Measurements from ENCODE around the gene VPS72.

VPS72 gene

GRCh38 chr1:151222130-151222529 lies 32.1 kb upstream of the VPS72 start:
- H3K9ac ChIP-seq (ENCODE audit: low read depth, low read length, poor library complexity): no peak overlapping the region
- H3K4ac ChIP-seq (ENCODE audit: low read length): no peak overlapping the region
- no CpG with 5 or more reads among the region's 4 CpGs for WGBS, 2 donors (ENCODE audit: extremely low coverage in 2 of 2, insufficient read length in 2 of 2, insufficient replicate concordance in 1 of 2)
- H3K23ac ChIP-seq (ENCODE audit: low read depth, low read length, poor library complexity): no peak overlapping the region
- no peak overlapping the region for H4K8ac ChIP-seq (ENCODE audit: low read depth, low read length)
- peaks cover 0 to 4% of the 10 kb centered on the region in 2 donors for H3K4me1 ChIP-seq (ENCODE audit: control insufficient read depth in 2 of 2, insufficient read depth in 1 of 2, low read depth in 1 of 2, low read length in 2 of 2)
- H2BK5ac ChIP-seq (ENCODE audit: low read length): no peak overlapping the region
- no peak overlapping the region for H4K91ac ChIP-seq (ENCODE audit: low read depth, low read length, poor library complexity)
- H3K14ac ChIP-seq (ENCODE audit: low read length): no peak overlapping the region
- no peaks in the 10 kb centered on the region for H3K9me3 ChIP-seq (replicated peaks in 1 of 2; ENCODE audit: control insufficient read depth in 2 of 2, insufficient read depth in 1 of 2, low read depth in 1 of 2, low read length in 2 of 2)
- H3K79me1 ChIP-seq (ENCODE audit: low read depth, low read length): peaks cover 2% of the 10 kb centered on the region
- H2BK120ac ChIP-seq (ENCODE audit: low read depth, low read length): no peak overlapping the region
- H3K4me3 ChIP-seq (ENCODE audit: low read length in 2 of 2): no peak overlapping the region
- H3K18ac ChIP-seq (ENCODE audit: low read length): no peak overlapping the region
- no peak for DNase-seq (ENCODE audit: low spot score)
- no peak overlapping the region for H2BK12ac ChIP-seq (ENCODE audit: low read length)
- H2AFZ ChIP-seq (ENCODE audit: low read length): no peak overlapping the region
- H3K27me3 ChIP-seq (ENCODE audit: control insufficient read depth in 3 of 3, insufficient read depth in 3 of 3, low read depth in 1 of 3, low read length in 3 of 3): no peaks in the 10 kb centered on the region
- H2BK15ac ChIP-seq (ENCODE audit: low read length): no peak overlapping the region
- no peak overlapping the region for H2AK5ac ChIP-seq (ENCODE audit: low read depth, low read length)
- H3K27ac ChIP-seq (replicated peaks; ENCODE audit: low read length): no peak overlapping the region
- peaks cover 2 to 76% of the 10 kb centered on the region in 2 donors for H3K36me3 ChIP-seq (replicated peaks in 1 of 2; ENCODE audit: control insufficient read depth in 2 of 2, insufficient read depth in 2 of 2, low read length in 2 of 2)
- no peak overlapping the region for H3K4me2 ChIP-seq (ENCODE audit: insufficient read depth, low read length, poor library complexity, severe bottlenecking)

GRCh38 chr1:151221616-151222015 lies 31.6 kb upstream of the VPS72 start:
- Histone ChIP-seq H3K4me2 (ENCODE audit: insufficient read depth, low read length, poor library complexity, severe bottlenecking) (no peak overlapping the region), H3K79me1 (ENCODE audit: low read depth, low read length) (peaks cover 2% of the 10 kb centered on the region), H3K23ac (ENCODE audit: low read depth, low read length, poor library complexity) (no peak overlapping the region), H2BK12ac (ENCODE audit: low read length) (no peak overlapping the region), H2BK120ac (ENCODE audit: low read depth, low read length) (no peak overlapping the region), H3K9ac (ENCODE audit: low read depth, low read length, poor library complexity) (no peak overlapping the region), H3K4me1 (ENCODE audit: control insufficient read depth in 2 of 2, insufficient read depth in 1 of 2, low read depth in 1 of 2, low read length in 2 of 2) (peaks cover 0 to 4% of the 10 kb centered on the region in 2 donors), H3K9me3 (replicated peaks in 1 of 2; ENCODE audit: control insufficient read depth in 2 of 2, insufficient read depth in 1 of 2, low read depth in 1 of 2, low read length in 2 of 2) (no peaks in the 10 kb centered on the region), H4K8ac (ENCODE audit: low read depth, low read length) (no peak overlapping the region), H2AK5ac (ENCODE audit: low read depth, low read length) (no peak overlapping the region), H3K14ac (ENCODE audit: low read length) (no peak overlapping the region), H2AFZ (ENCODE audit: low read length) (no peak overlapping the region), H3K18ac (ENCODE audit: low read length) (no peak overlapping the region), H3K36me3 (replicated peaks in 1 of 2; ENCODE audit: control insufficient read depth in 2 of 2, insufficient read depth in 2 of 2, low read length in 2 of 2) (peaks cover 2 to 73% of the 10 kb centered on the region in 2 donors), H2BK15ac (ENCODE audit: low read length) (no peak overlapping the region), H3K4me3 (ENCODE audit: low read length in 2 of 2) (no peak overlapping the region), H3K27ac (replicated peaks; ENCODE audit: low read length) (no peak overlapping the region), H2BK5ac (ENCODE audit: low read length) (no peak overlapping the region), H3K4ac (ENCODE audit: low read length) (no peak overlapping the region), H4K91ac (ENCODE audit: low read depth, low read length, poor library complexity) (no peak overlapping the region), H3K27me3 (ENCODE audit: control insufficient read depth in 3 of 3, insufficient read depth in 3 of 3, low read depth in 1 of 3, low read length in 3 of 3) (no peaks in the 10 kb centered on the region)
- DNase-seq (ENCODE audit: low spot score): no peak
- no CpG with 5 or more reads among the region's 1 CpG for WGBS, 2 donors (ENCODE audit: extremely low coverage in 2 of 2, insufficient read length in 2 of 2, insufficient replicate concordance in 1 of 2)

GRCh38 chr1:151213560-151213959 lies 23.6 kb upstream of the VPS72 start:
- H2BK15ac ChIP-seq (ENCODE audit: low read length): no peak overlapping the region
- no peak overlapping the region for H2BK5ac ChIP-seq (ENCODE audit: low read length)
- H4K91ac ChIP-seq (ENCODE audit: low read depth, low read length, poor library complexity): no peak overlapping the region
- no peak overlapping the region for H2BK120ac ChIP-seq (ENCODE audit: low read depth, low read length)
- H2AFZ ChIP-seq (ENCODE audit: low read length): no peak overlapping the region
- no peak overlapping the region for H3K4me3 ChIP-seq (ENCODE audit: low read length in 2 of 2)
- no peak overlapping the region for H3K4ac ChIP-seq (ENCODE audit: low read length)
- peaks cover 6% of the 10 kb centered on the region for H3K79me1 ChIP-seq (ENCODE audit: low read depth, low read length)
- H3K4me2 ChIP-seq (ENCODE audit: insufficient read depth, low read length, poor library complexity, severe bottlenecking): no peak overlapping the region
- no peak overlapping the region for H3K18ac ChIP-seq (ENCODE audit: low read length)
- H3K9ac ChIP-seq (ENCODE audit: low read depth, low read length, poor library complexity): no peak overlapping the region
- H3K36me3 ChIP-seq (replicated peaks in 1 of 2; ENCODE audit: control insufficient read depth in 2 of 2, insufficient read depth in 2 of 2, low read length in 2 of 2): peaks cover 10 to 77% of the 10 kb centered on the region in 2 donors
- 100% methylated on average over 1 of the region's 2 CpGs; no CpG with 5 or more reads in 1 of the 2 donors for WGBS, 2 donors (ENCODE audit: extremely low coverage in 2 of 2, insufficient read length in 2 of 2, insufficient replicate concordance in 1 of 2)
- H2AK5ac ChIP-seq (ENCODE audit: low read depth, low read length): no peak overlapping the region
- H3K14ac ChIP-seq (ENCODE audit: low read length): no peak overlapping the region
- H3K27ac ChIP-seq (replicated peaks; ENCODE audit: low read length): no peak overlapping the region
- H3K4me1 ChIP-seq (ENCODE audit: control insufficient read depth in 2 of 2, insufficient read depth in 1 of 2, low read depth in 1 of 2, low read length in 2 of 2): no peaks in the 10 kb centered on the region
- no peaks in the 10 kb centered on the region for H3K27me3 ChIP-seq (ENCODE audit: control insufficient read depth in 3 of 3, insufficient read depth in 3 of 3, low read depth in 1 of 3, low read length in 3 of 3)
- no peak overlapping the region for H3K23ac ChIP-seq (ENCODE audit: low read depth, low read length, poor library complexity)
- DNase-seq (ENCODE audit: low spot score): no peak
- no peak overlapping the region for H4K8ac ChIP-seq (ENCODE audit: low read depth, low read length)
- no peaks in the 10 kb centered on the region for H3K9me3 ChIP-seq (replicated peaks in 1 of 2; ENCODE audit: control insufficient read depth in 2 of 2, insufficient read depth in 1 of 2, low read depth in 1 of 2, low read length in 2 of 2)
- no peak overlapping the region for H2BK12ac ChIP-seq (ENCODE audit: low read length)

GRCh38 chr1:151211972-151212705 lies 22.1 kb upstream of the VPS72 start:
- no peak overlapping the region for H3K14ac ChIP-seq (ENCODE audit: low read length)
- H3K27ac ChIP-seq (replicated peaks; ENCODE audit: low read length): no peak overlapping the region
- no peaks in the 10 kb centered on the region for H3K27me3 ChIP-seq (ENCODE audit: control insufficient read depth in 3 of 3, insufficient read depth in 3 of 3, low read depth in 1 of 3, low read length in 3 of 3)
- H2BK120ac ChIP-seq (ENCODE audit: low read depth, low read length): no peak overlapping the region
- H4K8ac ChIP-seq (ENCODE audit: low read depth, low read length): no peak overlapping the region
- no peak overlapping the region for H2BK15ac ChIP-seq (ENCODE audit: low read length)
- peaks cover 14 to 77% of the 10 kb centered on the region in 2 donors for H3K36me3 ChIP-seq (replicated peaks in 1 of 2; ENCODE audit: control insufficient read depth in 2 of 2, insufficient read depth in 2 of 2, low read length in 2 of 2)
- no peaks in the 10 kb centered on the region for H3K9me3 ChIP-seq (replicated peaks in 1 of 2; ENCODE audit: control insufficient read depth in 2 of 2, insufficient read depth in 1 of 2, low read depth in 1 of 2, low read length in 2 of 2)
- H3K79me1 ChIP-seq (ENCODE audit: low read depth, low read length): peaks cover 6% of the 10 kb centered on the region
- no peak overlapping the region for H2BK5ac ChIP-seq (ENCODE audit: low read length)
- no peak overlapping the region for H3K18ac ChIP-seq (ENCODE audit: low read length)
- DNase-seq (ENCODE audit: low spot score): no peak
- no peak overlapping the region for H2BK12ac ChIP-seq (ENCODE audit: low read length)
- no peak overlapping the region for H2AFZ ChIP-seq (ENCODE audit: low read length)
- no peak overlapping the region for H3K23ac ChIP-seq (ENCODE audit: low read depth, low read length, poor library complexity)
- no peak overlapping the region for H3K4me2 ChIP-seq (ENCODE audit: insufficient read depth, low read length, poor library complexity, severe bottlenecking)
- no peak overlapping the region for H2AK5ac ChIP-seq (ENCODE audit: low read depth, low read length)
- H4K91ac ChIP-seq (ENCODE audit: low read depth, low read length, poor library complexity): no peak overlapping the region
- H3K4me1 ChIP-seq (ENCODE audit: control insufficient read depth in 2 of 2, insufficient read depth in 1 of 2, low read depth in 1 of 2, low read length in 2 of 2): no peaks in the 10 kb centered on the region
- no peak overlapping the region for H3K4me3 ChIP-seq (ENCODE audit: low read length in 2 of 2)
- no peak overlapping the region for H3K4ac ChIP-seq (ENCODE audit: low read length)
- H3K9ac ChIP-seq (ENCODE audit: low read depth, low read length, poor library complexity): no peak overlapping the region
- WGBS, 2 donors (ENCODE audit: extremely low coverage in 2 of 2, insufficient read length in 2 of 2, insufficient replicate concordance in 1 of 2): no CpG with 5 or more reads among the region's 15 CpGs
